Islet precursor cell (in vitro differentiated cells): ENCODE data around the gene SRXN1.
A peak's percentile ranks its signal among the peaks of the same experiment; 100 is the strongest.

Source experiments
- DNase-seq: peaks from one replicate; pipeline ENCODE4 v3.0.0-alpha.2; 2018

SRXN1 gene

GRCh38 chr20:675033-675452 is 22.0 kb upstream of the SRXN1 start:
- DNase-seq, result no peak

GRCh38 chr20:673603-674001 is 20.6 kb upstream of the SRXN1 start:
- DNase-seq, result no peak

GRCh38 chr20:672963-673602 is 20.1 kb upstream of the SRXN1 start:
- no peak for DNase-seq

GRCh38 chr20:671252-672030 is 18.4 kb upstream of the SRXN1 start:
- no peak for DNase-seq

- no peak for DNase-seq
Measured at GRCh38 chr20:669573-669972, 16.6 kb upstream of the SRXN1 start.

GRCh38 chr20:668638-669037 is 15.6 kb upstream of the SRXN1 start:
- no peak for DNase-seq

GRCh38 chr20:668050-668449 is 15.1 kb upstream of the SRXN1 start:
- no peak for DNase-seq

GRCh38 chr20:667351-668034 is 14.5 kb upstream of the SRXN1 start:
- peak; percentile 73 for DNase-seq

- DNase-seq, result no peak
Measured at GRCh38 chr20:666877-667276, 13.9 kb upstream of the SRXN1 start.

GRCh38 chr20:665276-665675 is 12.3 kb upstream of the SRXN1 start:
- DNase-seq, result no peak

- no peak for DNase-seq
Measured at GRCh38 chr20:664576-664975, 11.6 kb upstream of the SRXN1 start.

GRCh38 chr20:664151-664550 is 11.2 kb upstream of the SRXN1 start:
- DNase-seq, result no peak

GRCh38 chr20:663315-664090 is 10.5 kb upstream of the SRXN1 start:
- DNase-seq, result no peak

- DNase-seq, result no peak
Measured at GRCh38 chr20:662277-663192, 9.5 kb upstream of the SRXN1 start.

GRCh38 chr20:661474-662270 is 8.7 kb upstream of the SRXN1 start:
- no peak for DNase-seq

GRCh38 chr20:658731-659291 is 5.8 kb upstream of the SRXN1 start:
- no peak for DNase-seq

- DNase-seq, result no peak
Measured at GRCh38 chr20:658202-658601, 5.2 kb upstream of the SRXN1 start.

GRCh38 chr20:655726-656624 is 3.0 kb upstream of the SRXN1 start:
- DNase-seq, result no peak

GRCh38 chr20:654417-654750 is 1.4 kb upstream of the SRXN1 start:
- DNase-seq, result no peak
